ENCODE results near the gene PGBD5. TPM values are rescaled to one million over a fixed set of nuclear protein-coding genes. Genes with fewer than 3 reads are reported as not detected.

Gene PGBD5
- total and polyA plus RNA-seq, 2 experiments from 2014 or later: 0.40 to 1.2 TPM

DNA sequence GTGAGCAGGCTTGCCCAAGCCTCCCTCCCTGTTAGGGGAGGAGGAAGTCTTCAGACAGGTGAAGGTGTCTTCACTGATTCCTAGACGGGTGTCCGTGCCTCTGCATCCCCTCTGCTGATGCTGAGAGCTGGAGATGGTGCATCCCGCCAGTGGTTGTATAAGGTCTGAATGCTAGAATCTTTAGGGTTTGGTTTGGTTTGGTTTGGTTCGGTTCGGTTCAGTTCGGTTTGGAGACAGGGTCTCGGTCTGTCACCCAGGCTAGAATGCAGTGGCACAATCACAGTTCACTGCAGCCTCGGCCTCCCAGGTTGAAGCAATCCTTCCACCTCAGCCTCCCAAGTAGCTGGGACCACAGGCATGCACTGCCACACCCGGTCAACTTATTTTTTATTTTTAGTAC lies 153.6 kb downstream of the PGBD5 start:
- H3K27ac ChIP-seq: no peak overlapping the region
- H3K4me3 ChIP-seq: no peak overlapping the region
- no peak for DNase-seq (ENCODE audit: low read depth in 1 of 2, low spot score in 1 of 2)
- no peaks in the 10 kb centered on the region for H3K9me3 ChIP-seq (ENCODE audit: low read depth)
- TF ChIP-seq, protein P1, sequence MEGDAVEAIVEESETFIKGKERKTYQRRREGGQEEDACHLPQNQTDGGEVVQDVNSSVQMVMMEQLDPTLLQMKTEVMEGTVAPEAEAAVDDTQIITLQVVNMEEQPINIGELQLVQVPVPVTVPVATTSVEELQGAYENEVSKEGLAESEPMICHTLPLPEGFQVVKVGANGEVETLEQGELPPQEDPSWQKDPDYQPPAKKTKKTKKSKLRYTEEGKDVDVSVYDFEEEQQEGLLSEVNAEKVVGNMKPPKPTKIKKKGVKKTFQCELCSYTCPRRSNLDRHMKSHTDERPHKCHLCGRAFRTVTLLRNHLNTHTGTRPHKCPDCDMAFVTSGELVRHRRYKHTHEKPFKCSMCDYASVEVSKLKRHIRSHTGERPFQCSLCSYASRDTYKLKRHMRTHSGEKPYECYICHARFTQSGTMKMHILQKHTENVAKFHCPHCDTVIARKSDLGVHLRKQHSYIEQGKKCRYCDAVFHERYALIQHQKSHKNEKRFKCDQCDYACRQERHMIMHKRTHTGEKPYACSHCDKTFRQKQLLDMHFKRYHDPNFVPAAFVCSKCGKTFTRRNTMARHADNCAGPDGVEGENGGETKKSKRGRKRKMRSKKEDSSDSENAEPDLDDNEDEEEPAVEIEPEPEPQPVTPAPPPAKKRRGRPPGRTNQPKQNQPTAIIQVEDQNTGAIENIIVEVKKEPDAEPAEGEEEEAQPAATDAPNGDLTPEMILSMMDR (IDR thresholded peaks at IDR 0.05; ENCODE audit: low read depth, low read length): no peak
- peaks cover 21% of the 10 kb centered on the region for H3K4me1 ChIP-seq (ENCODE audit: low read depth)
- H3K27me3 ChIP-seq: no peaks in the 10 kb centered on the region
- peaks cover 14% of the 10 kb centered on the region for H3K36me3 ChIP-seq

DNA sequence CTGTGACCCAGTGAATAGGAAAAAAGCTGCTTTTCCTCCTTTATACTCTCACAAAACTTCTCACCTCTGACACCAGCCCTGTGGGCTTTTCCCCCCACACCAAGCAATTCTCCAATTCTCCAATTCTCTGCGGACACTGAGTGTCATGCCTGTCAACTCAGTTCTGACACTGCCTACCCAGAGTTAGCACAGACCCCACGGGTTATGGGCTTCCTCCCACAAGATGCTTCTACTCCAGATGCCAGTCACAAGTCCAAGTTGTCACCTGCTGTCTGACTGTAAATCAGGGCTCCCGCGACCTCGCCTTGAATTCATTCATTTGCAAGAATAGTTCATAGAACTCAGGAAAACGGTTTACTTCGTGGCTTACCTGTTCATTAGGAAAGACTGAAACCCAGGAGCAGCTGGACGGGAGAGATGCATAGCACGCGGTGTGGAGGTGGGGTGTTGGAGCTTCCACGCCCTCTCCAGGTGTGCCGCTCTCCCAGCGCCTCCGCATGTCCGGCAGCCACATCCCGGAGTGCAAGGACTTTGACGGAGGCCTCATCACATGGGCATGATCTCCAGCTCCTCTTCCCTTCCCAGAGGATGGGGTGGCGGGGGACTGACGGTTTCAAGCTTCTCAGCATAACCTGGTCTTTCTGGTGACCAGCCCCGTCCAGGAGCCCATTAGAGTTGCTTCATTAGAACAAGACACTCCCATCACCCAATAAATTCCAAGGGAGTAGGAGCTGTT lies 154.7 kb downstream of the PGBD5 start:
- H3K27me3 ChIP-seq: no peaks in the 10 kb centered on the region
- no peak overlapping the region for H3K27ac ChIP-seq
- TF ChIP-seq, protein P1 (IDR thresholded peaks at IDR 0.05; ENCODE audit: low read depth, low read length): no peak
- peaks cover 14% of the 10 kb centered on the region for H3K36me3 ChIP-seq
- H3K4me3 ChIP-seq: no peak overlapping the region
- H3K4me1 ChIP-seq (ENCODE audit: low read depth): peaks cover 15% of the 10 kb centered on the region
- DNase-seq (ENCODE audit: low read depth in 1 of 2, low spot score in 1 of 2): no peak
- no peaks in the 10 kb centered on the region for H3K9me3 ChIP-seq (ENCODE audit: low read depth)

DNA sequence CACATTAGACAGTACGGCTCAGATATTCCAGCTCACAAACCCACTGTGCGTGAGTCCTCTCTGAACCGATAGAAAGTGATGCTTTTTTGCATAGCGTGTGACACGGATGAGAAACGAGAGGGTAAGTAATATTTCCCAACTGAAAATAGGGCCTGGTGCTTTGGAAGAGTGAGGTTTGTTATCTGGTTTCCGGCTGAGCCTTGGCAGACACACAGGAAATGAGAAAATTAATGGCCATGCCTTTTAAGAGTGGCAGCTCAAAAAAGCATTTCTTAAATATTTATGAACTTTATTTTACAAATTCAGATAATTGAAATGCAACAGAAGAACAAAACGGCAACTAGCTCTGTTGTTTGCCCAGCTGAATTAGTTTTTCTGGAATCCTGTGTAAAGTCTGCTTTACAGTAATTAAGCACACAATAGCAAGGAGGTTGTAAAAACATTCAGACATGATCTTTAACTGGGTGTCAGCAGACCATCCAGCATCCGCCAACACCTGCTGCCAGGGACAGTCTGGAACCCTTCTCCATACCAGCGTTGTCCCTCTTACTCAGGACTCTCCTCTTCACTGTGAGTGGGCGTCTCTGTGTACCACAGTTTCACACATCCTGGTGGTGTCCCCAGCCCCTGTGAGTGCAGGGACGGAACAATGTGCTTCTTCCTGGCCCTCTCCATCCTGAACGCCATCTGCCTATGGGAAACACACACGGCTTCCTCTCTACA lies 155.4 kb downstream of the PGBD5 start:
- H3K9me3 ChIP-seq (ENCODE audit: low read depth): no peaks in the 10 kb centered on the region
- no peak overlapping the region for H3K27ac ChIP-seq
- TF ChIP-seq, protein P1 (IDR thresholded peaks at IDR 0.05; ENCODE audit: low read depth, low read length): no peak
- H3K36me3 ChIP-seq: peaks cover 9% of the 10 kb centered on the region
- H3K4me1 ChIP-seq (ENCODE audit: low read depth): peaks cover 15% of the 10 kb centered on the region
- DNase-seq (ENCODE audit: low read depth in 1 of 2, low spot score in 1 of 2): peak in 1 of 2 donors; percentile 72
- H3K4me3 ChIP-seq: no peak overlapping the region
- no peaks in the 10 kb centered on the region for H3K27me3 ChIP-seq

DNA sequence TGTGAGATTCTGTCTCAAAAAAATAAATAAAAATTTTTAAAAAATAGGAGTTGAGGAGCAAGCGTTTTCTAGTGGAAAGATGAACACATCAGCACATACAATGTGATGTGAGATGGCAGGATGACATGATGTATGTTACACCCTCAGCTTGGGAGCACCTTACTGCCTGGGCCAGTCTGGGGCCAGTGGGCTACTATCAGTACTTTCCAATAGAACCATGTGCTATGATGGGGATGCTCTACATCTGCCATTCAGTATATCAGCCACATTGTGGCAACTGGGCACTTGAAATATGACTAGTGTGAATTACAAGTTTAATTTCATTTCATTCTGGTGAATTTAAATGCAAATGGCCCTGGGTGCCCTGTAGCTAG lies 156.0 kb downstream of the PGBD5 start:
- no peaks in the 10 kb centered on the region for H3K9me3 ChIP-seq (ENCODE audit: low read depth)
- DNase-seq (ENCODE audit: low read depth in 1 of 2, low spot score in 1 of 2): no peak
- H3K36me3 ChIP-seq: peaks cover 4% of the 10 kb centered on the region
- no peaks in the 10 kb centered on the region for H3K27me3 ChIP-seq
- peaks cover 15% of the 10 kb centered on the region for H3K4me1 ChIP-seq (ENCODE audit: low read depth)
- no peak overlapping the region for H3K4me3 ChIP-seq
- TF ChIP-seq, protein P1 (IDR thresholded peaks at IDR 0.05; ENCODE audit: low read depth, low read length): no peak
- H3K27ac ChIP-seq: no peak overlapping the region

DNA sequence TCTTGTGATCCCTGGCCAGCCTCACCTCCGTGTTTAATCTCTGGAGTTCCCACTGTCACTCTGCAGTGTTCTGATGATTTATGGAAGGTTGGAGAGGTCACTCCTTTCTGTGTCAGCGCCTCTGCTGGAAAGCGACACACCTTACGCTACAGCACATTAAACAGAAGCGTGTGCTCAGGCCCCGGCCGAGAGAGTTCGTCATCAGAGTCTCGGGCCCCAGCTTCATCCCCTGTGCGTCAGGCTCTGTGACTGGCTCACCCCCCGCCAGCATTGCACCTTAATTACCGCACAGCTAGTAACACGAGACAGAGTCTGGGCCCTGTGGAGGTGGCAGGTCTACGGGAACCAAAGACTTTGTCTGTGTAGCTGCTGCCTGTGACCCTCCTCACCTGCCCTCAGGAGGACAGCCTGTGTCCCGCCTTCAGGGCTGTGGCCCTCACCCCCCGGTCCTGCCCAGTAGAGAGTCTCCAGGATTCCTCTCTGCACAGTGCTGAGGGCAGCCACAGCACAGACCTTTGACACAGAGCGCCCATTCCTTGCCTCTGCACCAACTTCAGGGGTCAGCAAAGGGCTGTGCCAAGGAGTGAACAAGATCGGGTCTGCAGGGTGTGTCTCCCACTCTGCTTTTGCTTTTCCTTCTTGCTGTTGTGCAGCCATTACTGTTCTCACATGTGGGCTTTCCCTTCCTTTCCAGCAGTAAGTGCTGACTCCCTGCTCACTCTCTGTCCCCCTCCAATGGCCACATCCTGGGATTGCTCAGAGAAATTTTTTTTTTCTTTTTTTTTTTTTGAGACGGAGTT lies 157.6 kb downstream of the PGBD5 start:
- Histone ChIP-seq H3K27ac (peak overlapping the region; percentile 3), H3K27me3 (no peaks in the 10 kb centered on the region), H3K4me3 (no peak overlapping the region), H3K4me1 (ENCODE audit: low read depth) (peaks cover 18% of the 10 kb centered on the region), H3K9me3 (ENCODE audit: low read depth) (no peaks in the 10 kb centered on the region), H3K36me3 (no peaks in the 10 kb centered on the region)
- TF ChIP-seq, protein P1 (IDR thresholded peaks at IDR 0.05; ENCODE audit: low read depth, low read length): peak; percentile 78
- DNase-seq (ENCODE audit: low read depth in 1 of 2, low spot score in 1 of 2): peak; percentile 81 to 86
